MM.1S (cell line): ENCODE results near the gene FOXJ1.

ENCODE experiments used
- EZH2phosphoT487 ChIP-seq: fragments of 300-600 bp; sonication (generic); IDR thresholded peaks from 2 replicates; pipeline ENCODE4 v1.6.1; 2018; ENCODE audit warnings: antibody characterized with exemption, low read length
- TF ChIP-seq, protein P1 (sequence below): fragments of 300-600 bp; sonication (generic); IDR thresholded peaks from 2 replicates; pipeline ENCODE4 v1.5.1; 2016; ENCODE audit warnings: antibody characterized with exemption, low read length, mixed read lengths

DNA sequence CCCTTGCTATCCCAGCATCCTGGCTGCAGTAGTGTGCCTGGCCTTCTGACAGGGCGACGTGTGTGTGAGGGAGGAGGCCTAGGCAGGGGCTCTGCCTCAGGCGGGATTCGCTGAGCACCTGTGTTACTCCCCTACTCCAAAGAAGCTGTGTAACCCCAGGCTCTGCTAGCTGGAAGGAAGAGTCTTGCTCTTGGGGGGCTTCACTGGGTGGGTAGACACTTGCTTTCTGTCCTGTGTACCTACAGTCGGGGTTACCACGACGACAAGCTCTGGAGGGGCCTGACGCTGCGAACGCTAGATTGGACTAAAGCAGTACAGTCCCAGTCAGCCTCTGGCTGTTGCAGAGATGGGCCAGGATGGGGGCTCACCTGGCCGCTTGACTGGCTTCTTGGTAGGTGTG lies 47.0 kb downstream of the FOXJ1 start:
- TF ChIP-seq EZH2phosphoT487 = no peak
- TF ChIP-seq, protein P1, sequence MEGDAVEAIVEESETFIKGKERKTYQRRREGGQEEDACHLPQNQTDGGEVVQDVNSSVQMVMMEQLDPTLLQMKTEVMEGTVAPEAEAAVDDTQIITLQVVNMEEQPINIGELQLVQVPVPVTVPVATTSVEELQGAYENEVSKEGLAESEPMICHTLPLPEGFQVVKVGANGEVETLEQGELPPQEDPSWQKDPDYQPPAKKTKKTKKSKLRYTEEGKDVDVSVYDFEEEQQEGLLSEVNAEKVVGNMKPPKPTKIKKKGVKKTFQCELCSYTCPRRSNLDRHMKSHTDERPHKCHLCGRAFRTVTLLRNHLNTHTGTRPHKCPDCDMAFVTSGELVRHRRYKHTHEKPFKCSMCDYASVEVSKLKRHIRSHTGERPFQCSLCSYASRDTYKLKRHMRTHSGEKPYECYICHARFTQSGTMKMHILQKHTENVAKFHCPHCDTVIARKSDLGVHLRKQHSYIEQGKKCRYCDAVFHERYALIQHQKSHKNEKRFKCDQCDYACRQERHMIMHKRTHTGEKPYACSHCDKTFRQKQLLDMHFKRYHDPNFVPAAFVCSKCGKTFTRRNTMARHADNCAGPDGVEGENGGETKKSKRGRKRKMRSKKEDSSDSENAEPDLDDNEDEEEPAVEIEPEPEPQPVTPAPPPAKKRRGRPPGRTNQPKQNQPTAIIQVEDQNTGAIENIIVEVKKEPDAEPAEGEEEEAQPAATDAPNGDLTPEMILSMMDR = no peak
